Fibroblast of pulmonary artery (primary cell): ENCODE data around the gene KCNS3.

Source experiments
- DNase-seq: peaks from one replicate; pipeline ENCODE4 v3.0.0-alpha.2; 2010; ENCODE audit warnings: low read depth
- H3K4me3 ChIP-seq: replicated peaks from 2 replicates; pipeline ENCODE4 v1.5.1; 2011; ENCODE audit warnings: low read depth, mild to moderate bottlenecking, control low read depth, low read length, moderate library complexity
- CTCF ChIP-seq: IDR thresholded peaks from 2 replicates; pipeline ENCODE4 v1.5.1; 2011; ENCODE audit warnings: mild to moderate bottlenecking, control low read depth, low read length, inconsistent platforms; ENCODE audit errors: missing control alignments

KCNS3 gene

GRCh38 chr2:17894556-17894955, 16.1 kb downstream of the KCNS3 start:
- H3K4me3 ChIP-seq: no peak overlapping the region
- TF ChIP-seq CTCF: no peak
- DNase-seq: no peak

GRCh38 chr2:17899871-17900270, 21.4 kb downstream of the KCNS3 start:
- DNase-seq: no peak

GRCh38 chr2:17901246-17901645, 22.8 kb downstream of the KCNS3 start:
- no peak for TF ChIP-seq CTCF
- no peak for DNase-seq
- H3K4me3 ChIP-seq: no peak overlapping the region

More at GRCh38 chr2:17899871-17900270, 21.4 kb downstream of the KCNS3 start:
- H3K4me3 ChIP-seq: no peak overlapping the region
- no peak for TF ChIP-seq CTCF

- no peak for TF ChIP-seq CTCF
- no peak overlapping the region for H3K4me3 ChIP-seq
- no peak for DNase-seq
Observed at GRCh38 chr2:17910980-17911379, 32.5 kb downstream of the KCNS3 start.

GRCh38 chr2:17911491-17912260, 33.2 kb downstream of the KCNS3 start:
- DNase-seq: no peak
- no peak for TF ChIP-seq CTCF
- no peak overlapping the region for H3K4me3 ChIP-seq

GRCh38 chr2:17912266-17912691, 33.8 kb downstream of the KCNS3 start:
- TF ChIP-seq CTCF: no peak
- H3K4me3 ChIP-seq: no peak overlapping the region
- no peak for DNase-seq

- no peak for TF ChIP-seq CTCF
- DNase-seq: no peak
- H3K4me3 ChIP-seq: no peak overlapping the region
Observed at GRCh38 chr2:17915099-17915498, 36.6 kb downstream of the KCNS3 start.
